ENCODE results near the gene RNF152.

The RNF152 gene

GRCh38 chr18:61893971-61894750 lies 1.4 kb upstream of the RNF152 start:
- DNase-seq, result peak; percentile 26

- no peak for DNase-seq
These were observed 633 bp upstream of the RNF152 start for GRCh38 chr18:61893309-61893970.

DNA sequence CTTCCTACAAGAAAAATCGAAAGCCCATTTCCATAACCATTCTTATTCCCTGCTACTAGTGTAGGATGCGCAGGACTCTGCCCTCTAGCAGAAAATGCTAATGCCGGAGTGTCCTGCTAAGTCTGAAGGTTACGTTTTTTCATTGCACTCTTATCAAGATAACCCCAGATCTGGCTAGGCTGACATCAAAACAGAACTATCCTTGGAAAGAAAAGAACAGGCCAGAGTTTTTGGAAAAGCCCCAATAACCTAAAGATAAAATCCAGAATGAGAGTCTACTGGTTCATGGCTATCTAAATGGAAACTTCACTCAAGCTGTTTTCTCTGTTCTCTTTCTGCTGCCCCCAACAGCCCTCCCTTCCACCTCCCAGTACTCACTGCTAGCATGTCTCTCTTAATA lies 913 bp downstream of the RNF152 start:
- no peak for DNase-seq

GRCh38 chr18:61891271-61891670 lies 1.5 kb downstream of the RNF152 start:
- DNase-seq, result no peak

- DNase-seq, result no peak
These were observed 2.5 kb downstream of the RNF152 start for GRCh38 chr18:61890344-61890743.

- no peak for DNase-seq
These were observed 3.3 kb downstream of the RNF152 start for GRCh38 chr18:61889541-61889940.

DNA sequence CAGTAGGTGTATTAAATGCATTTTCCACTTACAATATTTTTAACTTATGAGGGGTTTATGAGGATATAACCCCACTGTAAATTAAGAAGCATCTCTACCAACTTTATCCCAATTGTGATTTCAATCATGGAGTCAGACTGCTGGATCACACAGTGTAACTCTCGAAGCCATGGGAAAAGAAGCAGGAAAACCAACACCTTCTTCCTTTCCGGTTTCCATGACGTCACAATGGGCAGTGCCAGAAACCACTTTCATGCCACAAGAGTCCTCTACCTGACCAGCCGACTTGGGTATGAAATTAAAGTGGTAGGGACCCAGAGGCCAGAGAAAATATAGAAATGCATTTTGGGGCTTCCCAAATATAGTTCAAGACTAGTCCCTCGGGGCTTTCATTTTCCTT lies 4.2 kb downstream of the RNF152 start:
- DNase-seq, result no peak

DNA sequence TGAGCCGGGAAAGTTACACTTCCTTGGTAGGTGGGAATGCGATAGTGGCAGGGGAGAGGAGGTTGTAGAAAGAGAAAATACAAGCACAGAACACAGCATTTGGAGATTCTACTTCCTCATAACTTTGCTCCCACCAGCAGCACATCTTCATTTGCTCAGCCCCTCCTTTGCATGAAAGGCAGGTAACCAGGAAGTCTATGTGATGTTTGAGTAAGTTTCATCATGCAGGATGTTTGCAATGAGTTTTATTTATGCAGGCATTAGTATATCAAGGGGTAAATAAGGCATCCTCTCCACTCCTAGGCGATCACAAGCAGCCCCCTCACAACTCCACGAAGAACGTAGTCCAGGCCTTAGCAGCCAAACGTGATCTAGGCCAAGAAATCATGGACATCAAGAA lies 5.0 kb downstream of the RNF152 start:
- DNase-seq, result no peak

- DNase-seq, result no peak
These were observed 9.3 kb downstream of the RNF152 start for GRCh38 chr18:61883547-61883946.

DNA sequence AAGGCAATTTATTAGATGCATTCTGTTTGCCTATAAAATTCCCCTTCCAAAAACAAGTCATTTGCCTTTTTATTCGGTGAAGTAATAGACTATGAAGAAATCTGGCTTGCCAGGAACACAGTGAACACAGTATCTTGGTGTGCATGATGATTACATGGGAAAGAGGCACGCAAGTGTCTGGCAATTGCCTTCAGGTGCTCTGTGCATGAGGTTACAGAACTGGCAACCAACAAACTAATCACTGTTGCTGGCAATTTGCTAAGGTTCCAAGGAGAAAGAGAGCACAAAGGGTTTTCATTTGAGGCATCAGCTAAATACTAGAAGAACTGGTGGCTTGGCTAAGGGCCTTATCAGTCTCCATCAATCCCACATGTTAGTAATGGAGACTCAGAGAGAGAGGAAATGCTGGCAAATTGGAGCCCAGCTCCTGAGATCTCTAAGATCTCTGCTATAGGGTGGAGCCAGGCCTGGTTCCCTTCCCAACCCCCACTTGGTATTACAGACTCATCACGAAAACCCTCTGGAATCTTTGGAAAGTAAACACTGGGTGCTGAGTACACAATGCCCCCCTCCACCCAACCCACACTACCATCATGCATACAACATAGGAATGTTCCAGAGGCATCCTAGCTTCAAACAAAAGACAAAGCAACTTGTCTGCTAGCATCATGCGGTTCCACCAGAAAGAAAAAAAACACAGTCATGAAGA lies 10.4 kb downstream of the RNF152 start:
- no peak for DNase-seq

GRCh38 chr18:61876899-61877298 lies 15.9 kb downstream of the RNF152 start:
- DNase-seq, result no peak

DNA sequence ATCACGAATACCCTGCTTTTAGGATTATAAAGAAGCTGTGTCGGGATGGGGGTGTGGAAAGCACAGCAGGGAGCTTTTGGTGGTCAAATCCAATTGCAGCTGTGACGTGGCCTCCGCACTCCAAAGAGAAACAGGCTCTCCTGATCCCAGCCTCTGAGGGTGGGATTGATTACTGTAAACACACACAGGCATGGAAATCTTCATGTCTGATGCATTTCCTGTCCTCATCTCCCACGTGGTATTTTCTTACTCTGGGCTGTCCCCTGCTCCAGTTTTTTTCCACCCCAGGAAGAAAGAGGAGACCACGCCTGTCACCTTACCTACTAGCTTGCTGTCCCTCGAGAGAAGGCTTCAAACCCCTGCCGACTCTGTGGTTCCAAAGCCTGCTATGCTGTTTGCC lies 22.7 kb downstream of the RNF152 start:
- no peak for DNase-seq

DNA sequence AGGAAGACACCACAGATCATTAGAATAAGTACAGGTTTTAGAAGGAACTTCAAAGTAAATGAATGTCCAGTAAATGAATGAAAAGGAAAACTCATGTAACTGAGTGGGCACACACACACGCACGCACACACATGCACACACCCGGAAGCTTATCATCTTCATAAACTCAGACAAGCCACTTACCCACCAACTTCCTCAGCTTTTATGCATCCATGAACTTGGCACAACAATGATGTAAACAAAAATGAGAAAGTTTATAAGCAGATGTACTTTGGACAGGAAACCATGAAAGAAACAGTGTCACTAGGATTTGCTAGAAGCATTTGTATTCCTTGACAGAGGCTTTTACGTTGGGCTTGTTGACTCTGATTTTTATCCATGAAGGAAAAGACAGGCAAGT lies 23.2 kb downstream of the RNF152 start:
- no peak for DNase-seq

DNA sequence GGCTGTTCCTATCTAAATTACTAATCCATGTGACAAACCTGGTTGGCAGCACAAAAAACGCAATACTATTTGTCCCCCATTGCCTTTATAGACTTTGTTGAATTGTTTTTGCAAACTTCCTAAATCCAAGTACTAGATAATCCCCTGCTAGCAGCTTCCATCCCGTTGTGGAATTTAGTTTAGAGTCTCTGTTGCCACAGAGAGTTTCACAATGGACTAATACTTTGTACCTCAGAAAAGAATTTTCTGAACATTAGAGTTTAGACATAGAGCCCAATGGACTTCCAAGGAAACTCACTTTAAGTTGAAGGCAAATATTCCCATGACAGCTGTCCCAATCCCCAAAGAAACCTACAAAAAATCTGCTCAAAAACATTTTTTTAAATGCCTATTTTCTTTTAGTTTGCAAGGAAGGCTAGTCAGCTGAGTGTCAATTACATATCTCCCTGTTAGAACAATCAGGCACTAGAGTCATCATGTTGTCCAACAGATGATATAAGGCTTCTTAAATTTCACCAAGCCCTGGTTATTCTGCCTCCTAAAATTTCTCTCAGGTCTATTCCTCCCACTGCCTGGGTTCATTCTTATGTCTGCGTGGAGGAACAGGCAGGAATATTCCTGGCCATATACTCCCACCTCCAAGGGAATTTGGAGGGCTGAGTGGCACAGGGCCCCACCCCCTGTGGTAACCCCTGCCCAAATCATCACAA lies 27.2 kb downstream of the RNF152 start:
- no peak for DNase-seq

- no peak for DNase-seq
These were observed 31.4 kb downstream of the RNF152 start for GRCh38 chr18:61861372-61861771.

DNA sequence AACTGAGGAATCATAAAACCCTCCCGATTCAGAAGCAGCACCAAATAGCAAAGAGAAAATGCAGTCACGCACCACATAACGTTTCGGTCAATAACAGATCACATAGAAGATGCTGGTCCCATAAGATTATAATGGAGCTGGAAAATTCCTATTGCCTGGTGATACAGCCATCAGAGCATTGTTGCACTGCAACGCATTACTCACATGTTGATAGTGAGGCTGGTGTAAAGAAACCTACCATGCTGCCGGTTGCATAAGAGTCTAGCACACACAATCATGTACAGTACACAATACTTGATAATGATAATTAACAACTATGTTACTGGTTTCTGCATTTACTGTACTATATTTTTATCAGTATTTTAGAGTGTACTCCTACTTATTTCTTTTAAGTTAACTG lies 32.5 kb downstream of the RNF152 start:
- no peak for DNase-seq

- DNase-seq, result no peak
These were observed 33.7 kb downstream of the RNF152 start for GRCh38 chr18:61859113-61859512.

- no peak for DNase-seq
These were observed 36.1 kb downstream of the RNF152 start for GRCh38 chr18:61856678-61857077.

GRCh38 chr18:61855449-61856378 lies 37.1 kb downstream of the RNF152 start:
- no peak for DNase-seq

GRCh38 chr18:61854578-61855448 lies 38.0 kb downstream of the RNF152 start:
- no peak for DNase-seq

DNA sequence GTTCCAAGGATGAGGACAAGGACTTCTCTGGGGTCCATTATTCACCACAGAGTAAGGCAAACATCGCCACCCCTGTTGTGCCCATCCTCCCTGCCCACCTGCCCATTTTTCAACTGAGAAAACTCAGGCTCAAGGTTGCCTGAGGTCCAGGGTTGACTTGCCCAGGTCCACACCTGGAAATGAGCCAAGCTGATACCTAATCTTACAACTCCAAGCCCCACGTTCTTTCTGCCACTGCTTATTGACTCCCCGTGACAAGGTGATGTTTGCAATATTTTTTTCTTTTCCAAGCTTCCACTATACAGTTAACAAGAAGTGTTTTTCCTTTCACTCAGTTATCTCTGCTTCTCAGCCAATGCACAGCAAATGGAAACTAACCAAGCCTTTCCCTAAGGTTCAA lies 39.0 kb downstream of the RNF152 start:
- DNase-seq, result no peak

Measured in NCI-H1694 treated with DMSO at 0.1 percent for 48 hours (cell line).